IMR-90 (cell line): ENCODE measurements around the gene CDK15. TPM values are rescaled to one million over a fixed set of nuclear protein-coding genes. Genes with fewer than 3 reads are reported as not detected.

ENCODE experiments used
- ATAC-seq: fragments of 200-7000 bp; cut with Tn5 transposase; 2 replicates; pipeline ENCODE4 v1.9.1; 2020; ENCODE audit warnings: low read depth, mild to moderate bottlenecking, moderate library complexity
- BruUV-seq: library from RNA; stranded (reverse); fragments of 400-500 nt; replicated peaks from 2 replicates; lab custom pipeline; 2021; lab: Mats Ljungman, UMichigan
- CTCF ChIA-PET: fragments of 300-600 bp; formaldehyde crosslinking; extraction: SDS; loops from one replicate; lab custom pipeline; 2021; ENCODE audit warnings: antibody characterized with exemption; lab: Yijun Ruan, JAX
- POLR2A ChIA-PET: fragments of 300-600 bp; sonication (Branson Sonifier 250); formaldehyde crosslinking; loops from one replicate; lab custom pipeline; 2022; ENCODE audit warnings: antibody characterized with exemption; ENCODE audit not compliant: unreplicated experiment; lab: Charles Lee
- DNase-seq: peaks from one replicate; pipeline ENCODE4 v3.0.0; 2013
- H2AFZ ChIP-seq: replicated peaks from 2 replicates; pipeline ENCODE3; 2013; ENCODE audit warnings: low read length, mild to moderate bottlenecking; ENCODE audit not compliant: poor library complexity
- H2AK5ac ChIP-seq: 2 replicates; pipeline ENCODE4 v1.6.1; 2013; ENCODE audit warnings: low read depth, low read length, inconsistent platforms
- H2AK9ac ChIP-seq: replicated peaks from 2 replicates; pipeline ENCODE3; 2013; ENCODE audit warnings: mild to moderate bottlenecking, low read depth, low read length, moderate library complexity; ENCODE audit not compliant: poor library complexity
- H2BK120ac ChIP-seq: 2 replicates; pipeline ENCODE4 v1.6.1; 2013; ENCODE audit warnings: low read depth, low read length, inconsistent platforms
- H2BK15ac ChIP-seq: 3 replicates; pipeline ENCODE4 v1.6.1; 2013; ENCODE audit warnings: low read depth, low read length, inconsistent platforms
- H2BK20ac ChIP-seq: 2 replicates; pipeline ENCODE4 v1.6.1; 2013; ENCODE audit warnings: low read depth, mild to moderate bottlenecking, inconsistent platforms, low read length, moderate library complexity
- H2BK5ac ChIP-seq: 2 replicates; pipeline ENCODE4 v1.6.1; 2013; ENCODE audit warnings: mild to moderate bottlenecking, low read depth, low read length, inconsistent platforms; ENCODE audit not compliant: poor library complexity, severe bottlenecking
- H3K14ac ChIP-seq: replicated peaks from 2 replicates; pipeline ENCODE4 v1.6.1; 2013; ENCODE audit warnings: low read depth, low read length, inconsistent platforms
- H3K18ac ChIP-seq: 2 replicates; pipeline ENCODE4 v1.6.1; 2013; ENCODE audit warnings: low read depth, low read length, control low read depth
- H3K23ac ChIP-seq: 2 replicates; pipeline ENCODE4 v1.6.1; 2013; ENCODE audit warnings: low read depth, low read length, inconsistent platforms
- H3K27ac ChIP-seq: 2 replicates; pipeline ENCODE4 v1.5.1; 2013; ENCODE audit warnings: mild to moderate bottlenecking, control low read depth, low read length; ENCODE audit not compliant: insufficient read depth
- H3K27me3 ChIP-seq: 2 replicates; pipeline ENCODE4 v1.6.1; 2013; ENCODE audit warnings: low read length; ENCODE audit not compliant: control insufficient read depth, insufficient read depth
- H3K36me3 ChIP-seq: 2 replicates; pipeline ENCODE4 v1.6.1; 2013; ENCODE audit warnings: low read length, mixed read lengths; ENCODE audit not compliant: control insufficient read depth, insufficient read depth
- H3K4ac ChIP-seq: 2 replicates; pipeline ENCODE4 v1.6.1; 2013; ENCODE audit warnings: low read depth, low read length, inconsistent platforms
- H3K4me1 ChIP-seq: 2 replicates; pipeline ENCODE4 v1.6.1; 2013; ENCODE audit warnings: low read length, mixed read lengths; ENCODE audit not compliant: control insufficient read depth, insufficient read depth
- H3K4me2 ChIP-seq: 2 replicates; pipeline ENCODE4 v1.6.1; 2013; ENCODE audit warnings: low read depth, mild to moderate bottlenecking, control low read depth, low read length, moderate library complexity
- H3K4me3 ChIP-seq: 2 replicates; pipeline ENCODE4 v1.5.1; 2013; ENCODE audit warnings: low read depth, mild to moderate bottlenecking, control low read depth, low read length, moderate library complexity; ENCODE audit not compliant: insufficient read depth
- H3K56ac ChIP-seq: 2 replicates; pipeline ENCODE4 v1.6.1; 2013; ENCODE audit warnings: low read length, inconsistent platforms; ENCODE audit not compliant: insufficient read depth; ENCODE audit errors: extremely low read depth
- H3K79me1 ChIP-seq, 2 experiments: 2 replicates each; pipeline ENCODE4 v1.6.1; 2013; ENCODE audit warnings: low read length in 2 of 2, inconsistent platforms in 1 of 2, low read depth in 1 of 2
- H3K9ac ChIP-seq: 2 replicates; pipeline ENCODE4 v1.6.1; 2013; ENCODE audit warnings: low read depth, low read length, control low read depth
- H3K9me1 ChIP-seq: 2 replicates; pipeline ENCODE4 v1.6.1; 2013; ENCODE audit warnings: low read length, inconsistent platforms; ENCODE audit not compliant: insufficient read depth
- H3K9me3 ChIP-seq: 2 replicates; pipeline ENCODE4 v1.6.1; 2013; ENCODE audit warnings: low read length; ENCODE audit not compliant: control insufficient read depth, insufficient read depth
- H4K20me1 ChIP-seq: 2 replicates; pipeline ENCODE4 v1.6.1; 2013; ENCODE audit warnings: low read length, inconsistent platforms; ENCODE audit not compliant: insufficient read depth
- H4K5ac ChIP-seq: 2 replicates; pipeline ENCODE4 v1.6.1; 2013; ENCODE audit warnings: mild to moderate bottlenecking, low read depth, low read length, control low read depth
- H4K8ac ChIP-seq, 2 experiments: 2 replicates each; pipeline ENCODE4 v1.6.1; 2013; ENCODE audit warnings: low read depth in 2 of 2, low read length in 2 of 2, control low read depth in 1 of 2, inconsistent platforms in 1 of 2
- H4K91ac ChIP-seq: 2 replicates; pipeline ENCODE4 v1.6.1; 2013; ENCODE audit warnings: low read depth, low read length, inconsistent platforms; ENCODE audit not compliant: insufficient read depth
- CEBPB ChIP-seq: IDR thresholded peaks from 2 replicates; pipeline ENCODE4 v1.6.1; 2012; ENCODE audit warnings: low read depth, low read length, improper control_type of control experiment
- CHD1 ChIP-seq: IDR thresholded peaks from 2 replicates; pipeline ENCODE4 v1.6.1; 2012; ENCODE audit warnings: low read depth, low read length, improper control_type of control experiment
- FOS ChIP-seq: fragments of 150-350 bp; IDR thresholded peaks from 2 replicates; pipeline ENCODE4 v1.6.1; 2016; ENCODE audit warnings: low read depth, low read length
- MAFK ChIP-seq: IDR thresholded peaks from 2 replicates; pipeline ENCODE4 v1.6.1; 2012; ENCODE audit warnings: low read depth, low read length, improper control_type of control experiment
- MAZ ChIP-seq: IDR thresholded peaks from 2 replicates; pipeline ENCODE4 v1.6.1; 2012; ENCODE audit warnings: low read depth, mild to moderate bottlenecking, low read length, improper control_type of control experiment, moderate library complexity, borderline replicate concordance
- MXI1 ChIP-seq: IDR thresholded peaks from 2 replicates; pipeline ENCODE4 v1.6.1; 2012; ENCODE audit warnings: low read depth, mild to moderate bottlenecking, low read length, moderate library complexity, borderline replicate concordance
- NFE2L2 ChIP-seq: fragments of 150-350 bp; IDR thresholded peaks from 2 replicates; pipeline ENCODE4 v1.6.1; 2016; ENCODE audit warnings: low read depth, mild to moderate bottlenecking, low read length
- POLR2A ChIP-seq: IDR thresholded peaks from 2 replicates; pipeline ENCODE4 v1.6.1; 2012; ENCODE audit warnings: mild to moderate bottlenecking, low read depth, low read length
- RAD21 ChIP-seq: IDR thresholded peaks from 2 replicates; pipeline ENCODE4 v1.6.1; 2012; ENCODE audit warnings: low read length, improper control_type of control experiment
- RCOR1 ChIP-seq: IDR thresholded peaks from 2 replicates; pipeline ENCODE4 v1.6.1; 2012; ENCODE audit warnings: mild to moderate bottlenecking, low read length, improper control_type of control experiment; ENCODE audit not compliant: insufficient replicate concordance
- RFX5 ChIP-seq: IDR thresholded peaks from 2 replicates; pipeline ENCODE4 v1.8.0; 2012; ENCODE audit warnings: low read depth, mild to moderate bottlenecking, low read length, moderate library complexity
- WGBS, 2 experiments: methylation state at CpG; one replicate each; pipeline versions ENCODE4 v1.1.5 to v1.1.7; 2013; ENCODE audit warnings: missing lambda C conversion rate in 2 of 2; ENCODE audit not compliant: insufficient read length in 1 of 2; ENCODE audit errors: extremely low coverage in 2 of 2; 5-methylcytosine and 5-hydroxymethylcytosine counted together
- dilution Hi-C: fragments of 300-500 bp; cut with HindIII; formaldehyde crosslinking; loops from one replicate; pipeline ENCODE4 v1.14.3; 2018; ENCODE audit warnings: low sequenced_read_pairs; ENCODE audit not compliant: unreplicated experiment
- in situ Hi-C: fragments of 300-500 bp; cut with MboI; formaldehyde crosslinking; loops from 3 replicates; pipeline ENCODE4 v1.14.3; 2019; ENCODE audit warnings: low sequenced_read_pairs, inconsistent platforms, mixed read lengths
- intact Hi-C: fragments of 100-400 bp; cut with micrococcal nuclease; formaldehyde crosslinking; loops from 2 replicates; pipeline ENCODE4 v1.10.0; 2022
- polyA plus RNA-seq, 3 experiments: library from polyadenylated mRNA; depleted of rRNA; stranded (reverse); fragments of >200 nt; gene quantifications; 2 replicates each; pipeline ENCODE4 v1.2.3, GENCODE V29; 2012; ENCODE audit warnings: low replicate concordance in 1 of 3
- total RNA-seq: library from RNA; depleted of rRNA; stranded (reverse); fragments of >200 nt; gene quantifications from 2 replicates; pipeline ENCODE4 v1.2.3, GENCODE V29; 2012
- TF ChIP-seq, protein P1 (sequence below): conservative IDR thresholded peaks from 2 replicates; pipeline ENCODE4 v1.5.1; 2012; ENCODE audit warnings: mild to moderate bottlenecking, low read depth, low read length, improper control_type of control experiment

The CDK15 gene
- total and polyA plus RNA-seq, 2 of the 4 experiments (the other 2 are of a cell fraction): 16.1 to 33.0 TPM

- Histone ChIP-seq H2AK5ac (peak overlapping the region; percentile 59), H3K27ac (peak overlapping the region; percentile 92; the same call in 1 of the 2 replicates), H3K79me1 (peaks cover 0 to 13% of the 10 kb centered on the region in 2 experiments; a peak in 2 of 4 replicates), H3K4ac (peak overlapping the region; percentile 98), H2BK15ac (peak overlapping the region; percentile 92), H3K56ac (peak overlapping the region; percentile 89), H3K9me1 (peaks cover 10% of the 10 kb centered on the region), H3K9ac (no peak overlapping the region), H3K14ac (peak overlapping the region; percentile 98), H4K91ac (peak overlapping the region; percentile 99), H3K4me1 (peaks cover 10% of the 10 kb centered on the region), H2BK20ac (peak overlapping the region; percentile 99), H3K27me3 (no peaks in the 10 kb centered on the region), H3K23ac (peak overlapping the region; percentile 98; the same call in 1 of the 2 replicates), H2BK120ac (peak overlapping the region; percentile 100), H3K4me3 (peak overlapping the region; percentile 4; the same call in 1 of the 2 replicates), H4K20me1 (no peaks in the 10 kb centered on the region), H4K5ac (peak overlapping the region; percentile 100), H3K9me3 (no peaks in the 10 kb centered on the region), H4K8ac (peak overlapping the region; percentile 67 to 97), H3K4me2 (peak overlapping the region; percentile 93; the same call in 1 of the 2 replicates), H3K36me3 (no peaks in the 10 kb centered on the region), H3K18ac (peak overlapping the region; percentile 100), H2BK5ac (peak overlapping the region; percentile 100), H2AFZ (no peak overlapping the region), H2AK9ac (no peak overlapping the region)
- intact Hi-C loops: loop anchor here (5.0 kb wide), 1 partner anchor 470 kb away; the partner anchor contains the start of gene NOP58
- WGBS, 2 experiments: no CpG with 5 or more reads among the region's 5 CpGs
- peak; percentile 5; the same call in 1 of the 2 replicates for ATAC-seq
- no TSS peak for BruUV-seq
- in situ Hi-C loops: loop anchor here (5.0 to 10.0 kb wide), 2 partner anchors 240 to 367 kb away; no protein-coding TSS in a partner anchor
- dilution Hi-C loops: no loop called here
- ChIA-PET POLR2A (no interaction called here), CTCF (interaction anchor here (0.8 to 1.1 kb wide), 2 partner anchors 11 to 61 kb away, joined by 3 to 6 read pairs; no protein-coding TSS in a partner anchor)
- peak; percentile 85 for DNase-seq
- TF ChIP-seq, protein P1, sequence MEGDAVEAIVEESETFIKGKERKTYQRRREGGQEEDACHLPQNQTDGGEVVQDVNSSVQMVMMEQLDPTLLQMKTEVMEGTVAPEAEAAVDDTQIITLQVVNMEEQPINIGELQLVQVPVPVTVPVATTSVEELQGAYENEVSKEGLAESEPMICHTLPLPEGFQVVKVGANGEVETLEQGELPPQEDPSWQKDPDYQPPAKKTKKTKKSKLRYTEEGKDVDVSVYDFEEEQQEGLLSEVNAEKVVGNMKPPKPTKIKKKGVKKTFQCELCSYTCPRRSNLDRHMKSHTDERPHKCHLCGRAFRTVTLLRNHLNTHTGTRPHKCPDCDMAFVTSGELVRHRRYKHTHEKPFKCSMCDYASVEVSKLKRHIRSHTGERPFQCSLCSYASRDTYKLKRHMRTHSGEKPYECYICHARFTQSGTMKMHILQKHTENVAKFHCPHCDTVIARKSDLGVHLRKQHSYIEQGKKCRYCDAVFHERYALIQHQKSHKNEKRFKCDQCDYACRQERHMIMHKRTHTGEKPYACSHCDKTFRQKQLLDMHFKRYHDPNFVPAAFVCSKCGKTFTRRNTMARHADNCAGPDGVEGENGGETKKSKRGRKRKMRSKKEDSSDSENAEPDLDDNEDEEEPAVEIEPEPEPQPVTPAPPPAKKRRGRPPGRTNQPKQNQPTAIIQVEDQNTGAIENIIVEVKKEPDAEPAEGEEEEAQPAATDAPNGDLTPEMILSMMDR: no peak
- TF ChIP-seq FOS: peak; percentile 52; the same call in 1 of the 2 replicates
- TF ChIP-seq RCOR1: no peak
- TF ChIP-seq MAZ: no peak
- TF ChIP-seq MAFK: no peak
- no peak for TF ChIP-seq CHD1
- TF ChIP-seq CEBPB: peak; percentile 82
- TF ChIP-seq RFX5: no peak
- TF ChIP-seq NFE2L2: no peak
- no peak for TF ChIP-seq POLR2A
- TF ChIP-seq RAD21: no peak
- no peak for TF ChIP-seq MXI1
Observed at GRCh38 chr2:201797175-201797840, 9.0 kb upstream of the CDK15 start.
